CD4-positive, alpha-beta T cell (primary cell): ENCODE results near the gene FCHSD1. TPM values are rescaled to one million over a fixed set of nuclear protein-coding genes. Genes with fewer than 3 reads are reported as not detected.

ENCODE experiments used
- ATAC-seq: fragments of 200-7000 bp; cut with Tn5 transposase; one replicate; pipeline ENCODE4 v1.10.0; 2022; ENCODE audit warnings: mild to moderate bottlenecking; ENCODE audit not compliant: poor library complexity
- CTCF ChIA-PET: fragments of 350-600 bp; sonication (Branson Sonifier 250); formaldehyde crosslinking; loops from one replicate; lab custom pipeline; 2021; ENCODE audit warnings: antibody characterized with exemption, inconsistent platforms; lab: Charles Lee
- POLR2A ChIA-PET: fragments of 350-600 bp; sonication (Branson Sonifier 250); formaldehyde crosslinking; loops from one replicate; lab custom pipeline; 2021; ENCODE audit warnings: antibody characterized with exemption, inconsistent platforms; lab: Charles Lee
- DNase-seq, 14 experiments: peaks; one replicate each; pipeline ENCODE4 v3.0.0-alpha.2; 2013 to 2020; ENCODE audit warnings: mixed read lengths in 2 of 14
- H3K27ac ChIP-seq, 2 donors: one replicate each; pipeline versions ENCODE4 v1.5.1 to v1.7.0; 2013; ENCODE audit warnings: low read length in 2 of 2, low read depth in 1 of 2, mild to moderate bottlenecking in 1 of 2
- H3K27me3 ChIP-seq, 2 experiments: 1 replicate in 1 of 2; 2 replicates in 1 of 2; pipeline versions ENCODE4 v1.6.1 to v1.7.0; 2013; ENCODE audit warnings: low read length in 2 of 2, control low read depth in 1 of 2, mild to moderate bottlenecking in 1 of 2, moderate library complexity in 1 of 2; ENCODE audit not compliant: insufficient read depth in 2 of 2, control insufficient read depth in 1 of 2
- H3K36me3 ChIP-seq: one replicate; pipeline ENCODE4 v1.6.1; 2013; ENCODE audit warnings: low read length, control low read depth; ENCODE audit not compliant: insufficient read depth
- H3K4me1 ChIP-seq: one replicate; pipeline ENCODE4 v1.6.1; 2013; ENCODE audit warnings: low read length, control low read depth; ENCODE audit not compliant: insufficient read depth
- H3K4me3 ChIP-seq: one replicate; pipeline ENCODE4 v1.5.1; 2013; ENCODE audit warnings: mild to moderate bottlenecking, low read length, moderate library complexity
- H3K9me3 ChIP-seq, 2 experiments: 1 replicate in 1 of 2; 2 replicates in 1 of 2; pipeline versions ENCODE4 v1.6.1 to v1.7.0; 2013; ENCODE audit warnings: low read length in 2 of 2, mild to moderate bottlenecking in 2 of 2, control low read depth in 1 of 2, moderate library complexity in 1 of 2; ENCODE audit not compliant: control insufficient read depth in 1 of 2, insufficient read depth in 1 of 2
- H3K27ac Mint-ChIP-seq: one replicate; pipeline ENCODE4 v1.8.0; 2020; ENCODE audit warnings: mixed read lengths
- H3K27me3 Mint-ChIP-seq: one replicate; pipeline ENCODE4 v1.8.0; 2021; ENCODE audit warnings: mixed read lengths
- H3K36me3 Mint-ChIP-seq: one replicate; pipeline ENCODE4 v1.8.0; 2021; ENCODE audit warnings: low read depth, mixed read lengths
- H3K4me1 Mint-ChIP-seq: one replicate; pipeline ENCODE4 v1.8.0; 2021; ENCODE audit warnings: low read depth, mixed read lengths
- H3K4me3 Mint-ChIP-seq: one replicate; pipeline ENCODE4 v1.8.0; 2020; ENCODE audit warnings: mild to moderate bottlenecking, mixed read lengths
- H3K9me3 Mint-ChIP-seq: one replicate; pipeline ENCODE4 v1.8.0; 2020; ENCODE audit warnings: mixed read lengths
- intact Hi-C, 2 experiments: fragments of 100-400 bp; cut with DNase I in 1 of 2; cut with micrococcal nuclease in 1 of 2; formaldehyde crosslinking; loops; one replicate each; pipeline versions ENCODE4 v1.15.1 to v1.9.0; 2023 to 2025; cut with DNase I, micrococcal nuclease
- total RNA-seq, 174 experiments: library from RNA in 2 of 174; stranded (reverse) in 2 of 174; gene quantifications; one replicate each; pipeline ENCODE4 v1.2.3 and lab custom pipeline; 2021 to 2026
- TF ChIP-seq, protein P1 (sequence below): fragments of 200-600 bp; IDR thresholded peaks from one replicate; pipeline ENCODE4 v1.8.0; 2022; ENCODE audit warnings: antibody characterized with exemption, mild to moderate bottlenecking

The FCHSD1 gene
- total RNA-seq, 2 experiments from 2014 or later, result 79.8 to 86.8 TPM

DNA sequence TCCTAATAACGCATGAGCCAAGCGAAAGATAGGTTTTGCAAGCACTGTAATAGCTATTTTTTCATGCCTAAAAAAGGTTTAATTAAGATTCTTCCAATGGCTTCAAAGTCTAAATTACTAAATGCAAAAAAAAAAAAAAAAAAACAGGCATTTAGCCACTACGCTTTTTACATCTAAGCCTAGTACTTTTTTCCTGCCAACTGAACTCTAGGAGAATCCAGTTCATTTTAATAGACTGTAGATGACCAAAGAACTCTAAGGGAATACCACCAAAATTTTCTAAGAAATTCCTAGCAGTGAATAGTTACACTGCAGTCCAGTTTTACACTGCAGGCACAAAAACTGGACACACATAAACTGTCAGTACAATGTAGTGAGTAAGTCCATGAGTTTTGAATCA, 42.2 kb downstream of the FCHSD1 start:
- H3K27ac ChIP-seq, result peak overlapping the region; percentile 75 to 84
- TF ChIP-seq, protein P1, sequence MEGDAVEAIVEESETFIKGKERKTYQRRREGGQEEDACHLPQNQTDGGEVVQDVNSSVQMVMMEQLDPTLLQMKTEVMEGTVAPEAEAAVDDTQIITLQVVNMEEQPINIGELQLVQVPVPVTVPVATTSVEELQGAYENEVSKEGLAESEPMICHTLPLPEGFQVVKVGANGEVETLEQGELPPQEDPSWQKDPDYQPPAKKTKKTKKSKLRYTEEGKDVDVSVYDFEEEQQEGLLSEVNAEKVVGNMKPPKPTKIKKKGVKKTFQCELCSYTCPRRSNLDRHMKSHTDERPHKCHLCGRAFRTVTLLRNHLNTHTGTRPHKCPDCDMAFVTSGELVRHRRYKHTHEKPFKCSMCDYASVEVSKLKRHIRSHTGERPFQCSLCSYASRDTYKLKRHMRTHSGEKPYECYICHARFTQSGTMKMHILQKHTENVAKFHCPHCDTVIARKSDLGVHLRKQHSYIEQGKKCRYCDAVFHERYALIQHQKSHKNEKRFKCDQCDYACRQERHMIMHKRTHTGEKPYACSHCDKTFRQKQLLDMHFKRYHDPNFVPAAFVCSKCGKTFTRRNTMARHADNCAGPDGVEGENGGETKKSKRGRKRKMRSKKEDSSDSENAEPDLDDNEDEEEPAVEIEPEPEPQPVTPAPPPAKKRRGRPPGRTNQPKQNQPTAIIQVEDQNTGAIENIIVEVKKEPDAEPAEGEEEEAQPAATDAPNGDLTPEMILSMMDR, result no peak
- ChIA-PET CTCF (interaction anchor here (1.1 to 4.3 kb wide), 5 partner anchors 9 to 30 kb away, joined by 3 to 53 read pairs (median 6); partner anchors contain the start of gene DIAPH1), POLR2A (interaction anchor here (1.2 to 7.5 kb wide), 4 partner anchors 9 to 17 kb away, joined by 3 to 153 read pairs (median 10); partner anchors contain the start of gene DIAPH1)
- peaks cover 88% of the 10 kb centered on the region for H3K4me1 Mint-ChIP-seq
- no peaks in the 10 kb centered on the region for H3K9me3 ChIP-seq
- ATAC-seq (no peak), DNase-seq (no peak)
- H3K27ac Mint-ChIP-seq, result peak overlapping the region; percentile 91
- H3K4me3 Mint-ChIP-seq, result peak overlapping the region; percentile 73
- peaks cover 29% of the 10 kb centered on the region for H3K36me3 Mint-ChIP-seq
- no peak overlapping the region for H3K4me3 ChIP-seq
- no peaks in the 10 kb centered on the region for H3K27me3 ChIP-seq
- H3K4me1 ChIP-seq, result peaks cover 57% of the 10 kb centered on the region
- peaks cover 17% of the 10 kb centered on the region for H3K36me3 ChIP-seq
- H3K27me3 Mint-ChIP-seq, result no peaks in the 10 kb centered on the region
- intact Hi-C loops, result no loop called here
- H3K9me3 Mint-ChIP-seq, result no peaks in the 10 kb centered on the region

DNA sequence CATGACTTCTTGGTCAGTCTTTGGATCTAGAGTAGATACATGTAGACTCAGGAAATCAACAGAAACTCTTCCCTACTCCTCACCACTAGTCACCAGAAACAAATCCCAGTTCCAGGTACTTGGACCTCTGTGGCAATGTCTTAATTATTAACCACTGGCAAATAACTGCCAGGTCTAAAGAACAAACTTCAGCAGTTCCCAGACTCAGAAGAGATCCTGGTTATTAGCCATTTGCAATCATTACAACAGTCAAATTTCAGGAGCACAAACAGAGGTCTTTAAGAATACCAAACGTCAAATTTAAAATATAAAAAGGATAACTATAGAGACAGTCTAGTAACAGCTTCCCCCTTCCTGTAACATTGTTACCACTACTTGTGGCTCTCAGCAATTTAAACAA, 42.7 kb downstream of the FCHSD1 start:
- ChIA-PET POLR2A (interaction anchor here (1.2 to 7.5 kb wide), 4 partner anchors 10 to 17 kb away, joined by 3 to 153 read pairs (median 10); partner anchors contain the start of gene DIAPH1), CTCF (interaction anchor here (1.1 to 4.3 kb wide), 5 partner anchors 10 to 44 kb away, joined by 3 to 53 read pairs (median 4); partner anchors contain the start of gene DIAPH1)
- Histone ChIP-seq H3K27me3 (no peaks in the 10 kb centered on the region), H3K36me3 (peaks cover 17% of the 10 kb centered on the region), H3K4me3 (no peak overlapping the region), H3K27ac (peak overlapping the region; percentile 75 to 84), H3K4me1 (peaks cover 58% of the 10 kb centered on the region), H3K9me3 (no peaks in the 10 kb centered on the region)
- peaks cover 29% of the 10 kb centered on the region for H3K36me3 Mint-ChIP-seq
- ATAC-seq, result no peak
- peaks cover 88% of the 10 kb centered on the region for H3K4me1 Mint-ChIP-seq
- peak overlapping the region; percentile 73 for H3K4me3 Mint-ChIP-seq
- H3K9me3 Mint-ChIP-seq, result no peaks in the 10 kb centered on the region
- intact Hi-C loops, result loop anchor here in 1 of 2 experiments (1.0 kb wide), 1 partner anchor 9 kb away; no protein-coding TSS in a partner anchor
- TF ChIP-seq, protein P1, result no peak
- no peaks in the 10 kb centered on the region for H3K27me3 Mint-ChIP-seq
- DNase-seq, result peak in 1 of 14 experiments; percentile 28
- peak overlapping the region; percentile 91 for H3K27ac Mint-ChIP-seq

DNA sequence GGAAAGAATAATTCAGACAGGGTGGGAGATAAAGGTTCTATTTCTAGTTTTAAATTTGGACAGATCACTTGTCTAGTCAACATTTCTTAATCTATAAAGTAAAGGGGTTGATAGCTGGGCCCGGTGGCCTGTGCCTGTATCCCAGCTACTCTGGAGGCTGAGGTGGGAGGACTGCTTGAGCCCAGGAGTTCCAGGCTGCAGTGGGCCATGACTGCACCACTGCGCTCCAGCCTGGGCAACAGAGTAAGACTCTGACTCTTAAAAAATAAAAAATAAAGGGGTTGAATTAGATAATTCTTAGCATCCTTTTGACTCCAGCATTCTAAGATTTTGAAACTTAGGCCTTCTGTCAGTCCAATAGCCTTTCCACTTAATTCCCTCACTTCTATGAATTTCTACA, 43.2 kb downstream of the FCHSD1 start:
- Histone ChIP-seq H3K4me1 (peaks cover 64% of the 10 kb centered on the region), H3K27ac (peak overlapping the region; percentile 75 to 84), H3K27me3 (no peaks in the 10 kb centered on the region), H3K9me3 (no peaks in the 10 kb centered on the region), H3K36me3 (peaks cover 12% of the 10 kb centered on the region), H3K4me3 (no peak overlapping the region)
- intact Hi-C loops, result loop anchor here in 1 of 2 experiments (1.0 kb wide), 1 partner anchor 9 kb away; no protein-coding TSS in a partner anchor
- H3K4me3 Mint-ChIP-seq, result peak overlapping the region; percentile 73
- TF ChIP-seq, protein P1, result no peak
- peaks cover 25% of the 10 kb centered on the region for H3K36me3 Mint-ChIP-seq
- POLR2A ChIA-PET, result interaction anchor here (1.2 to 7.5 kb wide), 5 partner anchors 10 to 24 kb away, joined by 3 to 153 read pairs (median 5); partner anchors contain the start of gene DIAPH1
- DNase-seq, result no peak
- peaks cover 88% of the 10 kb centered on the region for H3K4me1 Mint-ChIP-seq
- no peaks in the 10 kb centered on the region for H3K9me3 Mint-ChIP-seq
- no peaks in the 10 kb centered on the region for H3K27me3 Mint-ChIP-seq
- ATAC-seq, result no peak
- CTCF ChIA-PET, result interaction anchor here (1.1 to 4.3 kb wide), 4 partner anchors 10 to 43 kb away, joined by 3 to 53 read pairs (median 20); partner anchors contain the start of gene DIAPH1
- H3K27ac Mint-ChIP-seq, result peak overlapping the region; percentile 91
